OCI-LY3 (cell line): ENCODE results near the gene SLC16A6.

Experiments
- H2AFZ ChIP-seq: fragments of 200-600, 300-600 bp; shearing (Covaris generic); 2 replicates; pipeline ENCODE4 v1.6.0; 2014; ENCODE audit warnings: antibody characterized with exemption, low read depth, low read length
- H3K27ac ChIP-seq: fragments of 200-600, 300-600 bp; sonication (generic); 2 replicates; pipeline ENCODE4 v1.5.1; 2014; ENCODE audit warnings: mild to moderate bottlenecking, low read length, moderate library complexity, mixed read lengths
- H3K27me3 ChIP-seq: fragments of 200-600, 300-600 bp; sonication (generic); 2 replicates; pipeline ENCODE4 v1.6.1; 2014; ENCODE audit warnings: low read depth, low read length, mixed read lengths
- H3K36me3 ChIP-seq: fragments of 200-600, 300-600 bp; sonication (generic); replicated peaks from 2 replicates; pipeline ENCODE3; 2014; ENCODE audit warnings: low read depth, low read length, mixed read lengths
- H3K4me1 ChIP-seq: fragments of 300-600, 200-600 bp; sonication (generic); 2 replicates; pipeline ENCODE4 v1.6.1; 2014; ENCODE audit warnings: low read length, mixed read lengths
- H3K4me2 ChIP-seq: fragments of 200-600, 300-600 bp; sonication (generic); 2 replicates; pipeline ENCODE4 v1.6.1; 2014; ENCODE audit warnings: low read length, mixed read lengths
- H3K4me3 ChIP-seq: fragments of 300-600, 200-600 bp; sonication (generic); 2 replicates; pipeline ENCODE4 v1.5.1; 2014; ENCODE audit warnings: antibody characterized with exemption, mild to moderate bottlenecking, low read length, moderate library complexity
- H3K79me2 ChIP-seq: fragments of 300-600, 200-600 bp; shearing (Covaris generic); 2 replicates; pipeline ENCODE4 v1.6.1; 2014; ENCODE audit warnings: mild to moderate bottlenecking, low read length, mixed read lengths
- H3K9ac ChIP-seq: fragments of 300-600, 200-600 bp; shearing (Covaris generic); 2 replicates; pipeline ENCODE4 v1.6.0; 2014; ENCODE audit warnings: mild to moderate bottlenecking, low read length, moderate library complexity
- H3K9me3 ChIP-seq: fragments of 200-600, 300-600 bp; shearing (Covaris generic); 2 replicates; pipeline ENCODE4 v1.6.1; 2014; ENCODE audit warnings: low read length, mixed read lengths; ENCODE audit not compliant: insufficient read depth
- H4K20me1 ChIP-seq: fragments of 200-600, 300-600 bp; sonication (generic); 2 replicates; pipeline ENCODE4 v1.6.1; 2016; ENCODE audit warnings: low read length, mixed read lengths; ENCODE audit not compliant: insufficient read depth
- EZH2phosphoT487 ChIP-seq: fragments of 200-600 bp; shearing (Covaris generic); IDR thresholded peaks from 2 replicates; pipeline ENCODE4 v1.6.1; 2018; ENCODE audit warnings: antibody characterized with exemption, mixed run types, low read depth
- TF ChIP-seq, protein P1 (sequence below): fragments of 200-600, 300-600 bp; sonication (generic); IDR thresholded peaks from 2 replicates; pipeline ENCODE4 v1.5.1; 2014; ENCODE audit warnings: antibody characterized with exemption, low read length, low read depth

Gene SLC16A6

GRCh38 chr17:68318103-68318991 is 27.4 kb upstream of the SLC16A6 start:
- Histone ChIP-seq H4K20me1 (no peaks in the 10 kb centered on the region), H3K9me3 (no peaks in the 10 kb centered on the region), H3K4me3 (peak overlapping the region; percentile 69), H3K79me2 (no peaks in the 10 kb centered on the region), H3K9ac (peak overlapping the region; percentile 90), H3K36me3 (peaks cover 6% of the 10 kb centered on the region), H3K4me2 (peak overlapping the region; percentile 97), H3K4me1 (peaks cover 64% of the 10 kb centered on the region), H2AFZ (no peak overlapping the region), H3K27ac (peak overlapping the region; percentile 98), H3K27me3 (no peaks in the 10 kb centered on the region)
- no peak for TF ChIP-seq EZH2phosphoT487
- TF ChIP-seq, protein P1, sequence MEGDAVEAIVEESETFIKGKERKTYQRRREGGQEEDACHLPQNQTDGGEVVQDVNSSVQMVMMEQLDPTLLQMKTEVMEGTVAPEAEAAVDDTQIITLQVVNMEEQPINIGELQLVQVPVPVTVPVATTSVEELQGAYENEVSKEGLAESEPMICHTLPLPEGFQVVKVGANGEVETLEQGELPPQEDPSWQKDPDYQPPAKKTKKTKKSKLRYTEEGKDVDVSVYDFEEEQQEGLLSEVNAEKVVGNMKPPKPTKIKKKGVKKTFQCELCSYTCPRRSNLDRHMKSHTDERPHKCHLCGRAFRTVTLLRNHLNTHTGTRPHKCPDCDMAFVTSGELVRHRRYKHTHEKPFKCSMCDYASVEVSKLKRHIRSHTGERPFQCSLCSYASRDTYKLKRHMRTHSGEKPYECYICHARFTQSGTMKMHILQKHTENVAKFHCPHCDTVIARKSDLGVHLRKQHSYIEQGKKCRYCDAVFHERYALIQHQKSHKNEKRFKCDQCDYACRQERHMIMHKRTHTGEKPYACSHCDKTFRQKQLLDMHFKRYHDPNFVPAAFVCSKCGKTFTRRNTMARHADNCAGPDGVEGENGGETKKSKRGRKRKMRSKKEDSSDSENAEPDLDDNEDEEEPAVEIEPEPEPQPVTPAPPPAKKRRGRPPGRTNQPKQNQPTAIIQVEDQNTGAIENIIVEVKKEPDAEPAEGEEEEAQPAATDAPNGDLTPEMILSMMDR: no peak

DNA sequence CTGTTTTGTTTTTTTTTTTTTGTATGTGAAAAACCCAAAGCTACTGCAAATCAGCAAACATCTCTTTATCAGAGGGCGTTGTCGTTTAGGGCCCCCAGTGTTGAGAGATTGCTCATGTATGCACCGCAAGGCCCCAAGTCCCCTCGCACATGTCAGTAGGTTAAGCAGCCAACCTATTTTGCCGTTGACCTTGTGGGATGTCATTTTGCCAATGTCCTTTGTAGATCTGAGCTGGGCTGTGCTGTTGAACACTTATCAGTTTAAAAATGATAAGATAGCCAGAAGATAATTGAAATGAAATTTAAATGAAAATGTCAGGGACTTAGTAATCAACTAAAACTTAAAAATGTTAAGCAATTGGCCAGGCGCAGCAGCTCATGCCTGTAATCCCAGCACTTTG is 26.5 kb upstream of the SLC16A6 start:
- Histone ChIP-seq H3K9ac (no peak overlapping the region), H3K27ac (peak overlapping the region; percentile 98), H4K20me1 (no peaks in the 10 kb centered on the region), H3K9me3 (no peaks in the 10 kb centered on the region), H3K79me2 (no peaks in the 10 kb centered on the region), H3K4me3 (no peak overlapping the region), H2AFZ (no peak overlapping the region), H3K27me3 (no peaks in the 10 kb centered on the region), H3K4me2 (peak overlapping the region; percentile 97; the same call in 1 of the 2 replicates), H3K4me1 (peaks cover 61% of the 10 kb centered on the region), H3K36me3 (peaks cover 6% of the 10 kb centered on the region)
- TF ChIP-seq, protein P1: no peak
- no peak for TF ChIP-seq EZH2phosphoT487

DNA sequence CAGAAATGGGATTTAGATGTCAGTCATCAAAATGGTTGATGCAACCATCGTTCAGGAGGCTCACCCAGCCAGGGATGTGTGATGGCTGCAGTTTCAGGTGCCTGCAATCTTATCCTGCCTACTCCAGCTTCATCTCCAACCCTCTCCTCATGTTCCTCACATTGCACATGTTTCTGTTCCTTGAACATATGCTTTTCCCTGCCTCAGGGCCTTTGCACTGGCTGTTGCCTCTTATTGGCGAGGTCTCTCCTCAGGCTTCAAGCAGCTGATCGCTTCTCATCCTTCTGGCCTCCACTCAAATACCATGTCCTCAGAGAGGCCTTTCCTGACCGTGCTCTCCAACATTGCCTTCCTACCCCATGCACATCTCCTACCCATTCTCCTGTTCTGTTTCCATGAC is 25.0 kb upstream of the SLC16A6 start:
- Histone ChIP-seq H3K27ac (no peak overlapping the region), H3K4me1 (peaks cover 47% of the 10 kb centered on the region), H3K79me2 (no peaks in the 10 kb centered on the region), H3K4me2 (no peak overlapping the region), H3K9ac (no peak overlapping the region), H2AFZ (no peak overlapping the region), H3K36me3 (peaks cover 6% of the 10 kb centered on the region), H3K27me3 (no peaks in the 10 kb centered on the region), H3K4me3 (no peak overlapping the region), H4K20me1 (no peaks in the 10 kb centered on the region), H3K9me3 (no peaks in the 10 kb centered on the region)
- TF ChIP-seq, protein P1: no peak
- no peak for TF ChIP-seq EZH2phosphoT487

DNA sequence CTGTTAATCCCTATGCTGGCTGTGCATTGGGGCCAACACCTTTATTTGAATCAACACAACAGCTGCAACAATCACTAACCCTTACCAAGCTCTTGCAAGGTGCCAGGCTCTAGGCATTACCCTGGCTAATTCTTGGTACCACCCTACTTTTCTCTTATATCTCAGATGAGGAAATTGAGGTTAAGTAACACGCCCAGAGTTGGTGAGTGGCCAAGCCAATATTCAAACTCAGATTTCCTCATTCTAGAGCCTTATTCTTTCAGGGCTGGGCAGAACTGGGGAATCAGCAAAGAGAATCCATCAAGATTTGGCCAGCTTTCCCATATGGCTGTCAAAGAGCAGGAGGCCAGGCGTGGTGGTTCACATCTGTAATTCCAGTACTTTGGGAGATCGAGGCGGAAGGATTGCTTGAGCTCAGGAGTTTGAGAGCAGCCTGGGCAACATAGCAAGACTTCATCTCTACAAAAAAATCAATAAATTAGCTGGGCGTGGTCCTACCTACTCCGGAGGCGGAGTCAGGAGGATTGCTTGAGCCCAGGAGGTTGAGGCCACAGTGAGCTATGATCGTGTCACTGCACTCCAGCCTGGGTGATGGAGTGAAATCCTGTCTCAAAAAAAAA is 24.1 kb upstream of the SLC16A6 start:
- no peak overlapping the region for H3K9ac ChIP-seq
- H2AFZ ChIP-seq: no peak overlapping the region
- H3K27ac ChIP-seq: no peak overlapping the region
- no peaks in the 10 kb centered on the region for H3K9me3 ChIP-seq
- H3K4me1 ChIP-seq: peaks cover 38% of the 10 kb centered on the region
- no peaks in the 10 kb centered on the region for H3K27me3 ChIP-seq
- H3K4me2 ChIP-seq: peak overlapping the region; percentile 11; the same call in 1 of the 2 replicates
- H4K20me1 ChIP-seq: no peaks in the 10 kb centered on the region
- TF ChIP-seq EZH2phosphoT487: no peak
- TF ChIP-seq, protein P1: no peak
- peaks cover 6% of the 10 kb centered on the region for H3K36me3 ChIP-seq
- no peak overlapping the region for H3K4me3 ChIP-seq
- H3K79me2 ChIP-seq: no peaks in the 10 kb centered on the region
